Caco-2 (cell line): Measurements from ENCODE around the gene PIEZO1. TPM values are rescaled to one million over a fixed set of nuclear protein-coding genes. Genes with fewer than 3 reads are reported as not detected.

Source experiments
- BruUV-seq: library from RNA; stranded (reverse); fragments of 400-500 nt; replicated peaks from 2 replicates; lab custom pipeline; 2021; lab: Mats Ljungman, UMichigan
- CTCF ChIA-PET: fragments of 300-600 bp; sonication (Branson Sonifier 250); formaldehyde crosslinking; loops from one replicate; lab custom pipeline; 2022; ENCODE audit warnings: antibody characterized with exemption; lab: Charles Lee
- POLR2A ChIA-PET: fragments of 300-600 bp; sonication (Branson Sonifier 250); formaldehyde crosslinking; loops from one replicate; lab custom pipeline; 2022; ENCODE audit warnings: antibody characterized with exemption; lab: Charles Lee
- DNase-seq, 2 experiments: peaks; one replicate each; pipeline versions ENCODE4 v3.0.0 to v3.0.0-alpha.2; 2020 to 2022
- H3K27me3 ChIP-seq: replicated peaks from 2 replicates; pipeline ENCODE4 v1.6.0; 2011; ENCODE audit warnings: low read length; ENCODE audit not compliant: control insufficient read depth, insufficient read depth
- H3K36me3 ChIP-seq: 2 replicates; pipeline ENCODE4 v1.5.1; 2011; ENCODE audit warnings: low read length; ENCODE audit not compliant: control insufficient read depth, insufficient read depth
- H3K4me1 ChIP-seq: fragments of 250-450 bp; sonication (Bioruptor Pico); 2 replicates; pipeline ENCODE4 v1.5.1; 2020; ENCODE audit warnings: mild to moderate bottlenecking
- H3K4me3 ChIP-seq: 2 replicates; pipeline ENCODE4 v1.5.1; 2011; ENCODE audit warnings: low read depth, mild to moderate bottlenecking, control low read depth, low read length
- H3K9me3 ChIP-seq: fragments of 250-450 bp; sonication (Bioruptor Pico); 2 replicates; pipeline ENCODE4 v1.5.1; 2020; ENCODE audit warnings: mild to moderate bottlenecking, moderate library complexity
- H3K27ac Mint-ChIP-seq: one replicate; pipeline ENCODE4 v1.8.0; 2022; ENCODE audit warnings: mixed read lengths; ENCODE audit not compliant: unreplicated experiment
- H3K27me3 Mint-ChIP-seq: one replicate; pipeline ENCODE4 v1.8.0; 2022; ENCODE audit warnings: mixed read lengths; ENCODE audit not compliant: insufficient read depth, unreplicated experiment
- H3K36me3 Mint-ChIP-seq: one replicate; pipeline ENCODE4 v1.8.0; 2022; ENCODE audit warnings: mild to moderate bottlenecking, mixed read lengths; ENCODE audit not compliant: insufficient read depth, unreplicated experiment
- H3K4me1 Mint-ChIP-seq: one replicate; pipeline ENCODE4 v1.8.0; 2022; ENCODE audit warnings: low read depth, mixed read lengths; ENCODE audit not compliant: unreplicated experiment
- H3K4me3 Mint-ChIP-seq: one replicate; pipeline ENCODE4 v1.8.0; 2022; ENCODE audit warnings: mild to moderate bottlenecking, moderate library complexity, mixed read lengths; ENCODE audit not compliant: unreplicated experiment
- H3K9me3 Mint-ChIP-seq: one replicate; pipeline ENCODE4 v1.8.0; 2022; ENCODE audit warnings: mixed read lengths; ENCODE audit not compliant: unreplicated experiment
- CTCF ChIP-seq, 2 experiments: fragments of 200-600 bp in 1 of 2; IDR thresholded peaks; 1 replicate in 1 of 2; 2 replicates in 1 of 2; pipeline versions ENCODE4 v1.5.1 to v1.8.0; 2011 to 2022; ENCODE audit warnings: antibody characterized with exemption in 1 of 2, control low read depth in 1 of 2, inconsistent platforms in 1 of 2, low read depth in 1 of 2, low read length in 1 of 2, mild to moderate bottlenecking in 1 of 2, moderate library complexity in 1 of 2; ENCODE audit not compliant: insufficient read depth in 1 of 2, severe bottlenecking in 1 of 2, unreplicated experiment in 1 of 2
- intact Hi-C: fragments of 100-400 bp; cut with micrococcal nuclease; formaldehyde crosslinking; loops from one replicate; pipeline ENCODE4 v1.10.0; 2022; ENCODE audit not compliant: unreplicated experiment
- total RNA-seq: library from RNA; stranded (reverse); gene quantifications from 2 replicates; pipeline ENCODE4 v1.2.3, GENCODE V29; 2022

The PIEZO1 gene
- total RNA-seq, 1 experiment from 2014 or later = 248 TPM

- H3K36me3 ChIP-seq = peaks cover 8% of the 10 kb centered on the region
Measured at GRCh38 chr16:88723507-88723887, 61.5 kb downstream of the PIEZO1 start.

GRCh38 chr16:88722784-88723506 is 62.1 kb downstream of the PIEZO1 start:
- intact Hi-C loops = no loop called here
- H3K27me3 ChIP-seq = no peaks in the 10 kb centered on the region
- no peak overlapping the region for H3K4me3 ChIP-seq
- POLR2A ChIA-PET = no interaction called here
- Mint-ChIP-seq H3K27ac (no peak overlapping the region), H3K4me3 (no peak overlapping the region), H3K36me3 (peaks cover 95% of the 10 kb centered on the region), H3K9me3 (no peaks in the 10 kb centered on the region), H3K4me1 (no peaks in the 10 kb centered on the region), H3K27me3 (no peaks in the 10 kb centered on the region)
- no peak for TF ChIP-seq CTCF (IDR thresholded peaks at IDR 0.05; ENCODE audit: insufficient read depth in 1 of 2, low read depth in 1 of 2, low read length in 1 of 2, severe bottlenecking in 1 of 2, unreplicated experiment in 1 of 2)
- H3K9me3 ChIP-seq = no peaks in the 10 kb centered on the region
- H3K4me1 ChIP-seq = no peaks in the 10 kb centered on the region
- CTCF ChIA-PET = no interaction called here
- no peak for DNase-seq
- H3K36me3 ChIP-seq = peaks cover 8% of the 10 kb centered on the region
- BruUV-seq = no TSS peak

More at GRCh38 chr16:88723507-88723887, 61.5 kb downstream of the PIEZO1 start:
- TF ChIP-seq CTCF (IDR thresholded peaks at IDR 0.05; ENCODE audit: insufficient read depth in 1 of 2, low read depth in 1 of 2, low read length in 1 of 2, severe bottlenecking in 1 of 2, unreplicated experiment in 1 of 2) = no peak
- Mint-ChIP-seq H3K4me1 (no peaks in the 10 kb centered on the region), H3K27ac (no peak overlapping the region), H3K27me3 (no peaks in the 10 kb centered on the region), H3K4me3 (no peak overlapping the region), H3K36me3 (peaks cover 92% of the 10 kb centered on the region), H3K9me3 (no peaks in the 10 kb centered on the region)
- BruUV-seq = no TSS peak
- Histone ChIP-seq H3K27me3 (no peaks in the 10 kb centered on the region), H3K4me3 (no peak overlapping the region), H3K4me1 (no peaks in the 10 kb centered on the region), H3K9me3 (no peaks in the 10 kb centered on the region)
- intact Hi-C loops = no loop called here
- DNase-seq = no peak
- ChIA-PET POLR2A (no interaction called here), CTCF (no interaction called here)

GRCh38 chr16:88721815-88722755 is 62.9 kb downstream of the PIEZO1 start:
- Histone ChIP-seq H3K36me3 (peaks cover 5% of the 10 kb centered on the region), H3K9me3 (no peaks in the 10 kb centered on the region), H3K4me3 (no peak overlapping the region), H3K27me3 (no peaks in the 10 kb centered on the region), H3K4me1 (no peaks in the 10 kb centered on the region)
- ChIA-PET POLR2A (no interaction called here), CTCF (interaction anchor here (1.2 kb wide), 1 partner anchor 15 kb away, joined by 3 read pairs; no protein-coding TSS in a partner anchor)
- H3K4me1 Mint-ChIP-seq = no peaks in the 10 kb centered on the region
- BruUV-seq = no TSS peak
- DNase-seq = no peak
- intact Hi-C loops = no loop called here
- TF ChIP-seq CTCF (IDR thresholded peaks at IDR 0.05; ENCODE audit: insufficient read depth in 1 of 2, low read depth in 1 of 2, low read length in 1 of 2, severe bottlenecking in 1 of 2, unreplicated experiment in 1 of 2) = no peak
- H3K27me3 Mint-ChIP-seq = no peaks in the 10 kb centered on the region
- no peak overlapping the region for H3K27ac Mint-ChIP-seq
- peaks cover 97% of the 10 kb centered on the region for H3K36me3 Mint-ChIP-seq
- H3K4me3 Mint-ChIP-seq = no peak overlapping the region
- no peaks in the 10 kb centered on the region for H3K9me3 Mint-ChIP-seq
